ENCODE data around the gene PPP6R3.

Gene PPP6R3

GRCh38 chr11:68581901-68582300, 121.3 kb downstream of the PPP6R3 start:
- no peaks in the 10 kb centered on the region for H3K9me3 ChIP-seq (ENCODE audit: insufficient read depth, low read length, severe bottlenecking)
- H3K4me1 ChIP-seq (ENCODE audit: insufficient read depth, low read length), result no peaks in the 10 kb centered on the region
- no peak for DNase-seq
- H3K36me3 ChIP-seq (ENCODE audit: insufficient read depth, low read length), result peaks cover 96% of the 10 kb centered on the region
- no peak for ATAC-seq (ENCODE audit: insufficient read depth, low read depth)
- H4K20me1 ChIP-seq (ENCODE audit: insufficient read depth, low read length), result peaks cover 25% of the 10 kb centered on the region
- no peak overlapping the region for H3K4me3 ChIP-seq (ENCODE audit: low read depth in 1 of 2, low read length in 2 of 2)
- no peak overlapping the region for H3K27ac ChIP-seq (ENCODE audit: low read length)
- TF ChIP-seq EZH2 (IDR thresholded peaks at IDR 0.05; ENCODE audit: borderline replicate concordance, low read depth, low read length, severe bottlenecking) (no peak), CTCF (IDR thresholded peaks at IDR 0.05; ENCODE audit: borderline replicate concordance, extremely low read depth, low read length, poor library complexity, severe bottlenecking) (no peak)
- no peak overlapping the region for H2AFZ ChIP-seq (ENCODE audit: low read depth, low read length)
- peaks cover 18% of the 10 kb centered on the region for H3K79me2 ChIP-seq (ENCODE audit: insufficient read depth, low read length)
- no peak overlapping the region for H3K9ac ChIP-seq (ENCODE audit: low read depth, low read length)
- H3K4me2 ChIP-seq (ENCODE audit: insufficient read depth, low read length), result no peak overlapping the region
- H3K27me3 ChIP-seq (ENCODE audit: insufficient read depth, low read length, poor library complexity), result no peaks in the 10 kb centered on the region

GRCh38 chr11:68582416-68583040, 122.0 kb downstream of the PPP6R3 start:
- Histone ChIP-seq H3K36me3 (ENCODE audit: insufficient read depth, low read length) (peaks cover 96% of the 10 kb centered on the region), H3K9ac (ENCODE audit: low read depth, low read length) (no peak overlapping the region), H2AFZ (ENCODE audit: low read depth, low read length) (no peak overlapping the region), H3K4me3 (ENCODE audit: low read depth in 1 of 2, low read length in 2 of 2) (no peak overlapping the region), H3K27me3 (ENCODE audit: insufficient read depth, low read length, poor library complexity) (no peaks in the 10 kb centered on the region), H3K9me3 (ENCODE audit: insufficient read depth, low read length, severe bottlenecking) (no peaks in the 10 kb centered on the region), H3K27ac (ENCODE audit: low read length) (no peak overlapping the region), H4K20me1 (ENCODE audit: insufficient read depth, low read length) (peaks cover 25% of the 10 kb centered on the region), H3K4me2 (ENCODE audit: insufficient read depth, low read length) (no peak overlapping the region), H3K79me2 (ENCODE audit: insufficient read depth, low read length) (peaks cover 18% of the 10 kb centered on the region), H3K4me1 (ENCODE audit: insufficient read depth, low read length) (no peaks in the 10 kb centered on the region)
- TF ChIP-seq EZH2 (IDR thresholded peaks at IDR 0.05; ENCODE audit: borderline replicate concordance, low read depth, low read length, severe bottlenecking) (no peak), CTCF (IDR thresholded peaks at IDR 0.05; ENCODE audit: borderline replicate concordance, extremely low read depth, low read length, poor library complexity, severe bottlenecking) (no peak)
- DNase-seq (no peak), ATAC-seq (ENCODE audit: insufficient read depth, low read depth) (no peak)

- Histone ChIP-seq H3K4me1 (ENCODE audit: insufficient read depth, low read length) (no peaks in the 10 kb centered on the region), H3K79me2 (ENCODE audit: insufficient read depth, low read length) (peaks cover 18% of the 10 kb centered on the region), H3K36me3 (ENCODE audit: insufficient read depth, low read length) (peaks cover 96% of the 10 kb centered on the region), H3K27ac (ENCODE audit: low read length) (no peak overlapping the region), H4K20me1 (ENCODE audit: insufficient read depth, low read length) (peaks cover 25% of the 10 kb centered on the region), H3K9me3 (ENCODE audit: insufficient read depth, low read length, severe bottlenecking) (no peaks in the 10 kb centered on the region), H3K27me3 (ENCODE audit: insufficient read depth, low read length, poor library complexity) (no peaks in the 10 kb centered on the region), H2AFZ (ENCODE audit: low read depth, low read length) (no peak overlapping the region), H3K4me3 (ENCODE audit: low read depth in 1 of 2, low read length in 2 of 2) (no peak overlapping the region), H3K9ac (ENCODE audit: low read depth, low read length) (no peak overlapping the region), H3K4me2 (ENCODE audit: insufficient read depth, low read length) (no peak overlapping the region)
- ATAC-seq (ENCODE audit: insufficient read depth, low read depth) (no peak), DNase-seq (no peak)
- TF ChIP-seq CTCF (IDR thresholded peaks at IDR 0.05; ENCODE audit: borderline replicate concordance, extremely low read depth, low read length, poor library complexity, severe bottlenecking), result no peak
- TF ChIP-seq EZH2 (IDR thresholded peaks at IDR 0.05; ENCODE audit: borderline replicate concordance, low read depth, low read length, severe bottlenecking), result no peak
Measured at GRCh38 chr11:68583041-68583446, 122.5 kb downstream of the PPP6R3 start.
